ENCODE data around the gene SH2D4B.

SH2D4B gene

GRCh38 chr10:80585812-80586211, 48.1 kb downstream of the SH2D4B start:
- DNase-seq (ENCODE audit: low read depth in 1 of 2, low spot score in 1 of 2) = no peak

- no peak for DNase-seq (ENCODE audit: low read depth in 1 of 2, low spot score in 1 of 2)
Observed at GRCh38 chr10:80588546-80588945, 50.8 kb downstream of the SH2D4B start.

GRCh38 chr10:80589726-80590373, 52.1 kb downstream of the SH2D4B start:
- DNase-seq (ENCODE audit: low read depth in 1 of 2, low spot score in 1 of 2) = no peak

- DNase-seq (ENCODE audit: low read depth in 1 of 2, low spot score in 1 of 2) = no peak
Observed at GRCh38 chr10:80590585-80591125, 53.0 kb downstream of the SH2D4B start.

GRCh38 chr10:80596391-80597257, 58.9 kb downstream of the SH2D4B start:
- no peak for DNase-seq (ENCODE audit: low read depth in 1 of 2, low spot score in 1 of 2)

- DNase-seq (ENCODE audit: low read depth in 1 of 2, low spot score in 1 of 2) = no peak
Observed at GRCh38 chr10:80598084-80598798, 60.5 kb downstream of the SH2D4B start.

- DNase-seq (ENCODE audit: low read depth in 1 of 2, low spot score in 1 of 2) = no peak
Observed at GRCh38 chr10:80598951-80599350, 61.2 kb downstream of the SH2D4B start.

- no peak for DNase-seq (ENCODE audit: low read depth in 1 of 2, low spot score in 1 of 2)
Observed at GRCh38 chr10:80599424-80599847, 61.7 kb downstream of the SH2D4B start.

- DNase-seq (ENCODE audit: low read depth in 1 of 2, low spot score in 1 of 2) = no peak
Observed at GRCh38 chr10:80600256-80600655, 62.6 kb downstream of the SH2D4B start.

- no peak for DNase-seq (ENCODE audit: low read depth in 1 of 2, low spot score in 1 of 2)
Observed at GRCh38 chr10:80602881-80603280, 65.2 kb downstream of the SH2D4B start.

- no peak for DNase-seq (ENCODE audit: low read depth in 1 of 2, low spot score in 1 of 2)
Observed at GRCh38 chr10:80603516-80603915, 65.8 kb downstream of the SH2D4B start.

- no peak for DNase-seq (ENCODE audit: low read depth in 1 of 2, low spot score in 1 of 2)
Observed at GRCh38 chr10:80608706-80609105, 71.0 kb downstream of the SH2D4B start.

GRCh38 chr10:80609331-80609730, 71.6 kb downstream of the SH2D4B start:
- no peak for DNase-seq (ENCODE audit: low read depth in 1 of 2, low spot score in 1 of 2)

GRCh38 chr10:80611481-80612185, 73.9 kb downstream of the SH2D4B start:
- no peak for DNase-seq (ENCODE audit: low read depth in 1 of 2, low spot score in 1 of 2)

GRCh38 chr10:80612261-80612660, 74.6 kb downstream of the SH2D4B start:
- no peak for DNase-seq (ENCODE audit: low read depth in 1 of 2, low spot score in 1 of 2)

GRCh38 chr10:80613466-80614170, 75.9 kb downstream of the SH2D4B start:
- no peak for DNase-seq (ENCODE audit: low read depth in 1 of 2, low spot score in 1 of 2)

- DNase-seq (ENCODE audit: low read depth in 1 of 2, low spot score in 1 of 2) = no peak
Observed at GRCh38 chr10:80614576-80615416, 77.1 kb downstream of the SH2D4B start.

GRCh38 chr10:80617807-80618206, 80.1 kb downstream of the SH2D4B start:
- no peak for DNase-seq (ENCODE audit: low read depth in 1 of 2, low spot score in 1 of 2)

GRCh38 chr10:80619036-80619435, 81.3 kb downstream of the SH2D4B start:
- DNase-seq (ENCODE audit: low read depth in 1 of 2, low spot score in 1 of 2) = no peak
